Activated CD4-positive, alpha-beta T cell treated with anti-CD3 and anti-CD28 coated beads for 1 hour (primary cell): ENCODE measurements around the gene MCM3AP.
"Not testable (repeated sequence)": the region's sequence is repeated elsewhere in the genome, so short reads cannot be mapped to it uniquely, and the experiment has no call there.

Source experiments
- DNase-seq: peaks from one replicate; pipeline ENCODE4 v3.0.0-alpha.2; 2020

The MCM3AP gene

DNA sequence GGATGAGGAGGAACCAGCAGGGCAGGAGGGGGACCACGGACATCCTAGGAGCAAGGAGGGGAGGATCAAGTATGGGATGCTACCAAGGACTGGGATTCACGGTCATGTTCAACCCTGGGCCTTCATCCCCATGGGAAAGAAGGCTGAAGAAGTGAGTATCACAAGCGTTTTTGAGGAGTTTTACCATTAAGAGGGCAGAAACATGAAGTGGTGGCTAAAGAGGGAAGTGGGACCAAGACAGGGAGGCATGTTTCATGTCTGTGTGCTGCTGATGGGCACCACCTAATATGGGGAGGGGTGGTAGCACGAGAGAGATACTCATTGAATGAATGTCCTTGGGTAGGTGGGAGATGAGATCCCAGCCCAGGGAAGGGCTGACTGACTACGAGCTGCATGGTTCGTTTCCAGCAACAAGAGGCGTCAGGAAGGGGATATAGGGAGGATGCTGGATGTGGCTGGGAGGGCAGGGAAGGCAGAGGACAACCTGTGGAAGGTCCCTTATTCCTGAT, 45.5 kb downstream of the MCM3AP start:
- no peak for DNase-seq

DNA sequence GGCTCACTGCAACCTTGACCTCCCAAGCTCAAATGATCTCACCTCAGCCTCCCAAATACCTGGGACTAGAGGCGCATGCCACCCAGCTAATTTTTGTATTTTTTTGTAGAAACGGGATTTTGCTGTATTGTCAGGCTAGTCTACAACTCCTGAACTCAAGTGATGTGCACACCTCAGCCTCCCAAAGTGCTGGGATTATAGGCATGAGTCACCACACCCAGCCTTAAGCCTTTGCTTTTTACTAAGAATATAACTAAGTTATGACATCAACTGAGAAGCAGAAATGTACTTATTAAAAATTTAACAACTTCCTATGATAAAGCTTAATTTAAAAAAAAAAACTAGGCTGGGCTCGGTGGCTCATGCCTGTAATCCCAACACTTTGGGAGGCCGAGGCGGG, 47.9 kb downstream of the MCM3AP start:
- DNase-seq = no peak

DNA sequence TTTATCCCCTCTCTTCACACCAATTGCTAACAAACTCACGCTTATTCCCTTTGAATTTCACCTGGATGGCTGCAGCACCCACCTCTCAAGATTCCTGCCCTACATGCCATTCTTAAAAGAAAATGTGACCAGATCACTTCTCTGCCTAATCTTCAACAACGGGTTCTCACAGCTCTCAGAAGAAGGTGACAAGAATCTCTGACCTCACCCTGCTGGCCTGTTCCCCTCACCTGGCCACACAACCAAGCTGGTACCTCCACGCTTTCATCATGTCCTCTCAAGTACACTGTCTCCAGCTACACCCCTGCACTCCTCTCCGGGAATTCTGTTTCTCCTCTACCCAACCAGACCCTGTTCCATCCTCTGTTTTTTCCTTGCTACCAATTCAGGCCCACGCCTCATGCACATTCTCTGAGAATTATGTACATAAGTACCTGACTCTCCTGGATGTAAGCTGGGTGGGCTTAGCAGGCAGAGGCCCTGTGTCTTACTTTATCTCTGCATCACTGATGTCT, 50.9 kb downstream of the MCM3AP start:
- DNase-seq = no peak

DNA sequence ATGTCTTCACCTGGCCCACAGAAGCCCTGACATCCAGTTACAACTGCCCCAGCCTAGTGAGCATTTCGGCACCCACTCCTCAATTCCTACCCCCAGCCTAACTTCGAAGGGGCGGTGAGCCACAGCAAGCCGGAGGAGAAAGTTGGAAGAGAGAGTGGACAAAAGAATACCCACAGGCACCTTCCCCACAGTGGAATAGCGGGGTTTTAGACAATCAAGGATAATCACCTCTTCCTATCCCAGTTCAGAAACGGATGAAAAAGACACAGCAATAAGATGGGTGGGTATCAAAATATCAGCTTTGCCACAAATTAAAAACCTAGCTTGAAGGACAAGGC, 55.5 kb downstream of the MCM3AP start:
- no peak for DNase-seq

DNA sequence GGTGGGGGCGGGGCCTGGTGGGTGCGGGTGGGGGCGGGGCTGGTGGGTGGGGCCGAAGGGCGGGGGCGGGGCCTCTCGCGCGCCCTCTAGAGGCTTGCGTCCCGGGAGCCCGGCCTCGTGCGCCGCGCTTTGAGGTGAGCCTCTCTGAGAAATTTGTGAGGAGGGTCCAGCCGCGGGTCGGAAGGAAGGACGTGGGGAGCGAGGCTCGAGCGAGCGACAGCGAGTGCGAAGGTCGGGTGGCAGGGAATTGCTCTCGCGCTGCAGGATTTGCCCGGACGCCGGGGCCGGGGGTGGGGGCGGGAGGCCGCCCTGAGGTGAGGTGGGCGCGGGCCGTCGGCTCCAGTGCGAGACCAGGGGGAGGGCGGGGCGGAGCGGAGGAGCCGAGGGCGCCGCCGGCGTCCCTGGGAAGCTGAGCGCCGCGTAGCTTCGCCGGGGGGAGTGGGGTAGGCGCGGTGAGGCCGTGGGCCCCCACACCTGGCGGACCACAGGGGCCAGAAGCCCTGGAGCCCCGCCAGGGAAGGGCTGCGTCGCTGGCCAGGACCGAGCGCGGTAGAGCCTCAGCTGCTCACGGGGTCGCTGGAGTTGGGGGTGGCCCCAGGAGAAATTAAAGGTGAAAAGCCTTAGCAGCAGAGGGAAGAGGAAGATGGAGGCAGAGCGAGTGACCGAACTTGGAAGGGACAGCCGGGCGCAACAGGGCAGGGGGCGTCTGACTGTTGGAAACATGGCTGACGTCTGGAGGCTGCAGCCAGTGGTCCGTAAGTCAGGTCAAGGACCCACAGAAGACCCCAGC, 56.1 kb downstream of the MCM3AP start:
- DNase-seq = no peak

DNA sequence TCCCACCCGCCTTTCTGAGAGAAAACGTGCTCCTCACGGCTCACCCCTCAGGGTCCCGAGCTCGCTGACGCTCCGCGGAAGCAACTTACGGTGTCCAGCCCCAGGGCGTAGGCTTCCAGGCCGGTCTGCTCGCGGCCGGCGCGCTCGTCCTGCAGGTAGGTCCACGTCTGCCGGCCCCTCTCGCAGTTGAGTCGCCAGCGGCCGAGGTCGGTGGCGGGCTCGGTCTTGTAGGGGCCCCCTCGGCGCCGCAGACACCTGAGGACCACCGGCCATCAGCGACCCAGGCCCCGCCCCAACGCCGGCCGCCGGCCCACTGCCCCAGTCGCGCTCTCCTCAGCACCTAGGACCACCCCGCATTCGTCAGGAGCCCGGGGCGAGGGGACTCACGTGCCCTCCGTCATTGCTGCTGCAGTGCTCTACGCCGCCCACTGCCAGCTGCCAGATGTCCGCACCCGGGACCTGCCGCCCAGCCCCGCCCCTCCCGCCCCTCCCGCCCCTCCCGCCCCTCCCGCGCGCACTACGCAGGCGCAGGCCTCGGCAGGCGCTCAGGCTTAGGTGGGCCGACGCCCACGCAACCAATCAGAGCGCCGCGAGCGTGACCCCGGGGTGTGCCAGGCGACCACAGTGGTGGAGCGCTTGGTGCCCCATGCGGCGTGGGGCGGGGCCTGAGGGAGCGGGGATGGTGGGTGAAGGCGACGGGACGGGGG, 56.9 kb downstream of the MCM3AP start, which contains the start of gene LSS:
LSS (minus strand) TSS at position 430 of the 707 bp plus-strand sequence; CDS start at position 401, 29 bp downstream.
- peak; percentile 97 for DNase-seq

DNA sequence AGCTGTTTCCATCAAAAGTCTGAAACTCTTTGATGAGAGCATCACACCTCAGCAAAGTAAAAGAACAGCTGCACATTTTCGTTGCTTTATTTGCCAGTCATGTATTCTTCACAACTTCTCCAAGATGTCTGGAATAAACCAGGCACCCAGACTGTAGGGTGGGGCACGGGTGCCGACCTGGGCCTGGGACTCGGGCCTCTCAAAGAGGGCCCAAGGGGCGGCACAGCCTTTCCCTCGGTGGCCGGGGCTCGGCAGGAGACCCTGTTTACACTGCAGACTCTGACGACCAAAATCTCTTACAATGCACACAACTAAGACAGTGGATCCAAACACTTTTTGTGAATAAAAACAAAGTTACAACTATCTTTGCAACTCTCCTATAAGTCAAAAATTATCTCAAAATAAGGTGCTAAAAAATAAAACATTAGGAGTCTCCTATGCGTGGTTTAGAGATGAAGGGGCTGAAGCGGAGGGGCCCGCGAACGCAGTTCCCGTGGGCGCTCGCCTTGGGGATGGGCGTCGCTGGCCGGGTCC, 57.5 kb downstream of the MCM3AP start:
- no peak for DNase-seq

DNA sequence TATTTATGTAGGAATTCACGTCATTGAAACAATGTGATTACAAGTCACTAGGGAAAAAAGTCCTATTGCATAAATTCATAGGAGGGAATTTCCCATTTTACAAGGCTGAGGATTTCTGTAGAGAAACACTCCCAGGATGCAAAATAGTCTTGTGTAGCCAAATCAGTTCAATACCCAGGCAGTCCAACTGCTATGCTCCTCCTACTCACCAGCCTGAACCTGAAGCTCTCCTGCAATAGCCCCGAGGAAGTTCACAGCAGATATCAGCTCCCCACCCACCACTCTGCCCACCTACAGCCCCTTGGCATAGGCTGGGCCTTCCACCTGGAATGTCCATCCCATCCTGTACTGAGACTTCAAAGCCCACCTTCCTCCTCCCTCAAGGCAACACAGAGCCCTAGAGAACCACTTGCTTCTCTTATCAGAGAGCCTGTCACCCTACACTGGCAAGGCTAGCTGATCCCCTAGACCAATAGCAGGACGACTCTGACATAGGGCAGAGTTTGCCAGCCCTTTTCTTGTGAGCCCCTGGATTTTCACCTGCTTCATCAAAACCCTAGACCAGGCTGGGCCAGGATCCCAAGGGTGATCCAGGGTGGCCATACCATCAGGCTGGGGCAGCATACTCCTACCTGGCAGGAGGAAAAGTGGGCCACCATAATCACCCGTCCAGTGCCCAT, 58.4 kb downstream of the MCM3AP start:
- DNase-seq = no peak

DNA sequence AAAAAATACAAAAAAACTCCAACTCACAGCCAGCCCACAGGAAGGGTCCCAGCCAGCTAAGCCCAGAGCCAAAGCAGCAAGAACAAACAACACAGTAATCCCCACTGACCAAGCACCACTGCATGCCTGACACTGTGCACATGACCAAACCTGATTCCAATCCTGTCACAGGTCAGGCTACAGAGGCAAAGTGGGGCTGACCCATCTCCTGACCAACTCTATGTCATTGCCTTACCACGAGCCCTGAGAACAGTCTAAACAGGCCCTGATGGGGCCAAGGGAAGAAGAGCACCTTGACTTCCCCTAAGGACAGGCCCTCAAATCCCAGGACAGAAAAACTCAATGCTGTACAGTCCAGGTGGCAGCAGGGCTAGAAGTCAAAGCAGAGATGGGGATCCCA, 59.3 kb downstream of the MCM3AP start:
- no peak for DNase-seq

DNA sequence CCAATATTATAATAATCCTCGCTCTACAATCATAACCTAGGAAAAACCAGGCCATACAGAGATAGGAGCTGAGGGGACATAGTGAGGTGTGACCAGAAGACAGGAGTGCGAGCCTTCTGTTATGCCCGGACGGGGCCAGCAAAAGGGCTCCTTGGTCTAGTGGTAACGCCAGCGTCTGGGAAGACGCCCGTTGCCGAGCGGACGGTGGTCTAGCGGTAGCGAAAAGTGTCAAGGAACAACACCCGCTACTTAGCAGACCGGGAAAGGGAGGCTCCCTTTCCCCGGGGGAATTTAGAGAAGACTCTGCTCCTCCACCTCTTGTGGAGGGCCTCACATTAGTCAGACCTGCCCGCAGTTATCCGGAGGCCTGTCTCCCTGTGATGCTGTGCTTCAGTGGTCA, 61.8 kb downstream of the MCM3AP start:
- not testable (repeated sequence) for DNase-seq

DNA sequence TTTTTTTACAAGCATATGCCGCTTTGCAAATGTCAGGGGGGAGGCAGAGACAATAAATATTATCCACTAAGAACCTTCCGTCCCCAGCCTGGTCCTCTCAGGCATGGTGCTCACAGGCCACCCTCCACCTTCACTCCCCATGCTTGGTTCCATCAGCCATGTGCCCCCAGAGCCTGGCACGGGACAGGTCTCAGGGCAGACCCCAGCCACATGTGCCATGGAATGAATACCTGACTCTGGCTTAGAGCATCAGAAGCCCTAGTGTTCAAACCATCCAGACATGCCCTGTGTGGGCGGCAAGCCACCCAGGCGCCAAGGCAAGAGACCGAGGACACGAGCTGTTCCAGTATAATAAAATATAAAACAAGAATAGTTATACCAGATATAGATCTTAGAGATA, 62.2 kb downstream of the MCM3AP start:
- DNase-seq = no peak

DNA sequence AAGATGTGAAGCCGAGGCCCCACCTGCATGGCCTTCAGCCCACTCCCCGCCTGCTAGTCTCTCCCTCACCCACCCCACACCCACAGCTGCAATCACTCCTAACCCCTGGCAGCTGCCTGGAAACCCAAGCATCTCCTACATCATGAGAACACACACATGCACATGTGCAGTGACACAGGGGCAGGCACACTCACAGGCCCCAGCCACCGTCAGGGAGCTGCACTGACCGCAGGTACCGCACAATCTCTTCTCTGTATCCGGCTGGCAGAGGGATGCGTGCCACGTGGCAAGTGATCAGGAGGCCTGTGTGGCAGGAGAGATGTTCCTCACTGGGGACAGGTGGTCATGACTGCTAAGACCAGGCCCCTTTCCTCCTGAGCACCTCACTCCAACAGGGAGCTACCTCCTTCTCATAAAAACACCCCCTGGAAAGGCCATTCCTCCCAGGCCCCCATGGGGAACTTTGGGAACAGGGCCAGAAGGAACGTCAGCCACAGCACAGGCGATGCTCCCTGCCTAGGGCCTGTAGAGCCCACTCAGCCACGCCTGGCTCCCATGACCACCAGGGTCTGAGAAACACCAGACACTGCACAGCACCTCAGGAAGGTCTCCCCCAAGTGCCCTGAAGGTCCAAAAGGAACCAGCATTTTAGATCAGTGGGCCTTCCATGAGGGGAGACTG, 62.8 kb downstream of the MCM3AP start:
- DNase-seq = no peak

DNA sequence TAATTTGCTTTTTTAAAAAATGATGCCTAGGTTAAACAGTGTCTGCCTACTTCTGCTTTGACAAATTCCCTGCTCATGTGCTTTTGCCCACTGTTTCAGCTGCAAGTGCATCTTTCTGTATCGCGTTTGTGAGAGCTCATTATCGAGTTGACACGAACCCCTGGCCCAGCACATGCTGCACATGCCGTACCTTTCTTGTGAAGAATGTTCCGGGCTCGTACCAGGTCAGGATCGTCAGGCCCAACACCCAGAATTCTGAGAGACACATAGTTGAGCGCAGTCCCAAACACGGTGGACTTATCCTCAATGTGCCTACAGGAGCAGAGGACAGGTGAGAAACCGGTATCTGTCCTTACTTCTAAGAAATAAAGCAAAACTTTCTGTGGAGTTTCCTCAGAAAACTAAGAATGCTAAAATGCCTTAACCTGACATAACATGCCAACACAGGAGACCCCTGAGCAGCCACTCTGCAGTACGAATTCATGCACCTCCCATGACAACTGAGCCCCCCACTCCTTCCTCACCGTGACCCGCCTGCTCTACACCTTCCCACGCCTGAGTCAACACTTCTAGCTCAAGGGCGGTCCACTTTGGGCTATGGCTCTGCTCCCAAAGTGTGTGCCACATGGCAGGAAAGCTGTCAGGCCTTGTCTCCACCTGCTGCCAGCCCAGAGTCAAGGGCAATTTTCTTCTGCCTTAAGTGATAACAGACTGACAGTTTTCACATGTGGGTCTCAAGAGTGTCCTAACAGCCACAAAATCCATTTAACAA, 63.6 kb downstream of the MCM3AP start:
- DNase-seq = no peak

DNA sequence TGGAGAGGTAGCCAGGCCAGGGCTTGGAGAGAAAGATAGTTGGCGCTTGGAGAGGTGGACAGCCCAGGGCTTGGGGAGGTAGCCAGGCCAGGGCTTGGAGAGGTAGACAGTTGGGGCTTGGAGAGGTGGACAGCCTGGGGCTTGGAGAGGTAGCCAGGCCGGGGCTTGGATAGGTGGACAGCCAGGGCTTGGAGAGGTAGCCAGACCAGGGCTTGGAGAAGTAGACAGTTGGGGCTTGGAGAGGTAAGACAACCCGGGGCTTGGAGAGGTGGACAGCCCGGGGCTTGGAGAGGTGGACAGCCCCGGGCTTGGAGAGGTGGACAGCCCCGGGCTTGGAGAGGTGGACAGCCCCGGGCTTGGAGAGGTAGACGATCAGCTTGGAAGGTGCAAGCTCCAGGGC, 64.6 kb downstream of the MCM3AP start:
- DNase-seq = no peak

DNA sequence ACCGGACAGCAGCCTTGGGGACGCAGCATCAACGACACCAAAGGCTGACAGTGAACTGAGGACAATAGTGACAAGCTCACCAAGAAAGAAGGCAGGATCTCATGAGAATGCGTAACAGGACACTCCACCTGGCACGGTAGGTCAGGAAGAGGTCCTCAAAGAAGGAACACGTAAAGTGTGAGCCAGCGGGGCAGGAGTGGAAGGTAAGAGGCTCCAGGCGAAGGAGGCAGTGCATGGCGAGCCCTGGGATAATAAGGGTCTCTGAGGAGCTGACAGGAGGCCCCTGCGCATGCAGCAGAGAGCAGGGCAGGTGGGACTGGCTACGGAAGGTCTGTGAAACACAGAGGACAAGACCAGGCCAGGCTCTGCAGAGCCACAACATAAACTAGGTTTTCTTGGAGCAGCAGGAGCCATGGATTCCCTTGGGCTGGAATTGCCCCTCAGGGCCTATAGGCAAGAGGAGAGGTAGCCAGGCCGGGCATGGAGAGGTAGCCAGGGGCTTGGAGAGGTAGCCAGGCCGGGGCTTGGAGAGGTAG, 65.1 kb downstream of the MCM3AP start:
- DNase-seq = no peak

DNA sequence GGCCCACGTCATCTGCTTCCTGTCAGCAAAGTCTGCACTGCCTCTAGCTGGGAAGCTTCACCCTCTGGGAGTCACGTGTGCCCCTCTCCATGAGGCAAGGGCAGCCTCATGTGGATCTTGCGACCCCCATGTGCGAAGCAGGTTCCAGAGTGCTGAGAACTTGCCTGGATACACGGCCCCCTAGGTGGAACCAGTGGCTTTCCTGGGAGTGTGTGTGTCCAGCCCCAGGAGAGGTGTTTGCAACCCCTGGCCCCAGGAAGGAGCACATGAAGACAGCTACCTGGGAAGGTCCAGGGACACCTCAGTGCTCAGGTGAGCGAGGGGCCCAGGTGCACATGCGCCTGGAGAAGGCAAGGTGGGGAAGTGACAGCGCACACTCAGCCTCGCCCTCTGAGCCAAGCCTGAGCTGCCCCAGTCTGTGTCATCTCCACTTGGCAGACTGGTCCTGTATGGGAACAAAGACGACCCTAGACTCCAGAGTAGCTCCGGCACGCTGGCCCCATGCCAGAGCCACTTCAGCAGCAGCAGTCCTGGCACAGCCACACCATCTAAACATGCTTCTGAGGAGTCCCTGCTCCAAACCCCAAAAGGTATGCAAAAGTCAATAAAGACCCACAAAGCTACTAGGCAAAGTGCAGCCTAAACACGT, 65.7 kb downstream of the MCM3AP start:
- no peak for DNase-seq

DNA sequence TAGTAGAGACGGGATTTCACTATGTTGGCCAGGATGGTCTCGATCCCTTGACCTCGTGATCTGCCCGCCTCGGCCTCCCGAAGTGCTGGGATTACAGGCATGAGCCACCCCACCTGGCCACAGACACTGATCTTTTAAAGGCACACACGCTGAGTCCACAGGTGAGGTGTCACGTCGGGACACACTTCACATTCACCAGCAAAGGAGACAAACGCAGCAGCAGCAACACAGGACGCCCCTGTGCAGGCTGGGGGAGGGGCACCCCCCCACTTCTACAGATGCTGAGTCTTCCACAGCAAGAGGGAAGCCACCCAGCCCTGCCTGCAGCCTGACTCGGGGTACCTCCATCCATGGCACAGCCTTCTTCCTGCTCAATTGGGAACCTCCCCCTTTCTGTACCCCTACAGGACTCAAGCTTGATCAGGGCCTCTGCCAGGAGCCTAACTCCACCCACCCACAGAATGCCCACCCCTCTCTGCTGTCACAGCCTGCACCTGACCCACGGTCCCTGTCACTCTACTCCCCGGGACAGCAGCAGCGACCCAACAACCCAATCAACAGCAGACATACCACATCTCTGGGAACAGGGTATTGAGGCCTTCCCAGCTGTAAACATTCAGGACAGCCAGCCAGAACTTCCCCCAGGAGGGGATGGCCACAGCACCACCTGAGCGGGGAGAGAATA, 66.4 kb downstream of the MCM3AP start:
- no peak for DNase-seq

DNA sequence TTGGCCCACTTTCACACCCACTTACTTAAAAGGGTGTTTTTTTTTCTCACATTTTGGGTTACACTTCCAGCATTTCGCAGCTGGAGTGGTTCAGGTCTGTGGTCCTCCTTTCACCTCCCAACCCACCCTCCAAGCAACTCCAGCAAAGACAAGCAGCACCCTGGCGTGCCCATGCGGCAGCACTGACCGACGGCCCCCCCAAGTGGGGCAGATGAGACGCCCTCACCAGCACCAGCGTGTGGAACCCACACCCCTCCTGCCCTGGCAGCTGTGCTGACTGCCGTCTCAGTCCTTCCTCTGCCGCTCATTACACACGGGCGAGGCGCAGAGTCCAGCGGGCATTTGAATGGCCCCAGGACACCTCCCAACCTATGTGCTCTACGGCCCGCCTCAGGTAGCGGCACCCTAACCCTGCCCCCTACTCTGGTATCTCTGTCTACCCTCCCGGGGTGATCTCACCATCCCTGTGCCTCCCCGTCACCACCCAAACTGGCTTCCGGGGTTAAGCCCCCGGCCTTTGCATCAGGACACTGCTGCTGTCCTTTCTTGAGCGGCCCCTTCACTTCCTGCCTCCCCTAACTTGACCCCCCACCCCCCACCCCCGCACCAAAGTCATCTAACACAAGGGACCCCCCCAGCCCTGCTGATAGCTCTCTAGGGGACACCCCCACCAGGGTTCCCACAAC, 67.8 kb downstream of the MCM3AP start:
- DNase-seq = no peak

DNA sequence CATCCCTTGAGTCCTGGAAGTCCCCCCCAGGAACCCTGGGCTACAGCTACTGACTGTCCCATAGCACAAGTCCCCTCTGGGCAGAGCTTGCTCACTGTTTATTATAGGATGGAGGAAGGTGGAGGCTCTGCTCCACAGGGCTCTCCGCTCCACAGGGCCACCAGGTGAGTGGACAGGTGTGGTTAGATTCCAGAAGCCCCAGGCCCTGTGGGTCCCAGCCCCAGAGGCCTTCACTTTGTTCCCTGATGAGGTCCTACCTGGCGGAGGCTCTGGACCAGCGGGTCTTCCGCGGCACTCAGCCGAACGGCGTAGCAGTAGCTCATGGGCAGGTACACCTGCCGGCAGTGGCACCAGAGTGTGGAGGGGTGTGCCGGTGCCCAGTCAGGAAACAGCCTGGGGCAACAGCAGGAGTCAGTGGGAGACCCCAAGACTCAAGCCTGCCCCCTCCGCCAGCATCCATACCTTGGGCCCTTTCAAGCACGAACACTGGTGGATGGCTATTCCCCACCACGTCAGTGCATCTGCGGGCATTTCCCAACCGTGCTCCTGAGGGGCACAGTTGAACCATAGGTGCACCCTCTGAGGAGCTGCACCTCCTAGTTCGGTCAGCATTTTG, 69.2 kb downstream of the MCM3AP start:
- no peak for DNase-seq
